H9 (cell line): ENCODE measurements around the gene GCNT2. TPM values are rescaled to one million over a fixed set of nuclear protein-coding genes. Genes with fewer than 3 reads are reported as not detected.

ENCODE experiments used
- DNase-seq: peaks from one replicate; pipeline ENCODE4 v3.0.0-alpha.2; 2017
- H2AFZ ChIP-seq: one replicate; pipeline ENCODE4 v1.6.1; 2013; ENCODE audit warnings: mild to moderate bottlenecking, low read length, control low read depth, moderate library complexity
- H2AK5ac ChIP-seq: 2 replicates; pipeline ENCODE4 v1.6.1; 2013; ENCODE audit warnings: low read length, control low read depth, mixed read lengths; ENCODE audit not compliant: insufficient read length
- H2BK120ac ChIP-seq: one replicate; pipeline ENCODE4 v1.6.1; 2013; ENCODE audit warnings: low read depth, mild to moderate bottlenecking, low read length, control low read depth, inconsistent platforms; ENCODE audit not compliant: poor library complexity, severe bottlenecking
- H2BK12ac ChIP-seq: 2 replicates; pipeline ENCODE4 v1.6.1; 2013; ENCODE audit warnings: low read length, control low read depth, mixed read lengths, low read depth; ENCODE audit not compliant: insufficient read length
- H2BK15ac ChIP-seq: 2 replicates; pipeline ENCODE4 v1.6.1; 2013; ENCODE audit warnings: low read depth, low read length, control low read depth
- H2BK20ac ChIP-seq: one replicate; pipeline ENCODE4 v1.6.1; 2013; ENCODE audit warnings: low read depth, mild to moderate bottlenecking, low read length, control low read depth, inconsistent platforms; ENCODE audit not compliant: poor library complexity, severe bottlenecking
- H2BK5ac ChIP-seq: 2 replicates; pipeline ENCODE4 v1.6.1; 2013; ENCODE audit warnings: low read length, control low read depth, mixed read lengths; ENCODE audit not compliant: insufficient read length
- H3K14ac ChIP-seq: 2 replicates; pipeline ENCODE4 v1.6.1; 2013; ENCODE audit warnings: low read length, control low read depth; ENCODE audit not compliant: insufficient read depth
- H3K18ac ChIP-seq: 2 replicates; pipeline ENCODE4 v1.6.1; 2013; ENCODE audit warnings: low read depth, mild to moderate bottlenecking, mixed read lengths, low read length, control low read depth; ENCODE audit not compliant: insufficient read length
- H3K23ac ChIP-seq: 2 replicates; pipeline ENCODE4 v1.6.1; 2013; ENCODE audit warnings: low read length, control low read depth, mixed read lengths, low read depth; ENCODE audit not compliant: insufficient read length
- H3K23me2 ChIP-seq: 2 replicates; pipeline ENCODE4 v1.6.1; 2013; ENCODE audit warnings: low read depth, mild to moderate bottlenecking, mixed read lengths, low read length, control low read depth; ENCODE audit not compliant: insufficient read length, poor library complexity, severe bottlenecking
- H3K27ac ChIP-seq: 2 replicates; pipeline ENCODE4 v1.5.1; 2013; ENCODE audit warnings: low read length, control low read depth, mixed read lengths, low read depth; ENCODE audit not compliant: insufficient read length
- H3K27me3 ChIP-seq: 2 replicates; pipeline ENCODE4 v1.6.1; 2013; ENCODE audit warnings: low read length, control low read depth, inconsistent platforms; ENCODE audit not compliant: insufficient read depth
- H3K4ac ChIP-seq: 2 replicates; pipeline ENCODE4 v1.6.1; 2013; ENCODE audit warnings: low read depth, mild to moderate bottlenecking, control low read depth, inconsistent platforms, low read length, moderate library complexity
- H3K4me1 ChIP-seq: 2 replicates; pipeline ENCODE4 v1.6.1; 2013; ENCODE audit warnings: low read length, control low read depth, inconsistent platforms; ENCODE audit not compliant: insufficient read depth
- H3K4me2 ChIP-seq: 2 replicates; pipeline ENCODE4 v1.6.1; 2013; ENCODE audit warnings: low read length, control low read depth, mixed read lengths; ENCODE audit not compliant: insufficient read length, insufficient read depth
- H3K56ac ChIP-seq: 2 replicates; pipeline ENCODE4 v1.6.1; 2013; ENCODE audit warnings: low read depth, mild to moderate bottlenecking, mixed read lengths, low read length, control low read depth; ENCODE audit not compliant: insufficient read length
- H3K79me1 ChIP-seq: 2 replicates; pipeline ENCODE4 v1.6.1; 2013; ENCODE audit warnings: low read depth, mild to moderate bottlenecking, moderate library complexity, low read length, control low read depth, inconsistent platforms; ENCODE audit not compliant: insufficient read depth, poor library complexity, severe bottlenecking
- H3K79me2 ChIP-seq: 2 replicates; pipeline ENCODE4 v1.6.1; 2013; ENCODE audit warnings: low read length, control low read depth, inconsistent platforms; ENCODE audit not compliant: insufficient read depth
- H3K9ac ChIP-seq: 2 replicates; pipeline ENCODE4 v1.6.1; 2013; ENCODE audit warnings: low read length, control low read depth, mixed read lengths; ENCODE audit not compliant: insufficient read length; ENCODE audit errors: extremely low read depth
- H3K9me3 ChIP-seq: one replicate; pipeline ENCODE4 v1.6.1; 2013; ENCODE audit warnings: low read depth, low read length, inconsistent platforms; ENCODE audit not compliant: control insufficient read depth
- H3T11ph ChIP-seq: one replicate; pipeline ENCODE4 v1.6.1; 2013; ENCODE audit warnings: mild to moderate bottlenecking, low read length, control low read depth, inconsistent platforms
- H4K20me1 ChIP-seq: one replicate; pipeline ENCODE4 v1.6.1; 2013; ENCODE audit not compliant: control insufficient read depth, insufficient read length, insufficient read depth
- H4K5ac ChIP-seq: 2 replicates; pipeline ENCODE4 v1.6.1; 2013; ENCODE audit warnings: low read depth, mild to moderate bottlenecking, mixed read lengths, low read length, control low read depth; ENCODE audit not compliant: insufficient read length
- H4K8ac ChIP-seq: replicated peaks from 2 replicates; pipeline ENCODE4 v1.6.1; 2013; ENCODE audit warnings: low read length, control low read depth, mixed read lengths, low read depth; ENCODE audit not compliant: insufficient read length
- H4K91ac ChIP-seq: 2 replicates; pipeline ENCODE4 v1.6.1; 2013; ENCODE audit warnings: low read depth, mild to moderate bottlenecking, moderate library complexity, mixed read lengths, low read length, control low read depth; ENCODE audit not compliant: insufficient read length
- H3K27ac Mint-ChIP-seq, 3 experiments: 2 replicates in 2 of 3; 3 replicates in 1 of 3; pipeline ENCODE4 v1.8.0; 2020 to 2021; ENCODE audit warnings: mixed read lengths in 3 of 3, mild to moderate bottlenecking in 1 of 3, moderate library complexity in 1 of 3
- H3K27me3 Mint-ChIP-seq: 2 replicates; pipeline ENCODE4 v1.8.0; 2021; ENCODE audit warnings: low read depth, mild to moderate bottlenecking, moderate library complexity, mixed read lengths
- H3K36me3 Mint-ChIP-seq, 3 experiments: 2 replicates in 2 of 3; 3 replicates in 1 of 3; pipeline ENCODE4 v1.8.0; 2020 to 2021; ENCODE audit warnings: low read depth in 3 of 3, mixed read lengths in 3 of 3; ENCODE audit not compliant: insufficient read depth in 1 of 3
- H3K4me1 Mint-ChIP-seq, 2 experiments: 2 replicates each; pipeline ENCODE4 v1.8.0; 2020; ENCODE audit warnings: mixed read lengths in 2 of 2
- H3K4me3 Mint-ChIP-seq, 2 experiments: 2 replicates in 1 of 2; 3 replicates in 1 of 2; pipeline ENCODE4 v1.8.0; 2020 to 2021; ENCODE audit warnings: mild to moderate bottlenecking in 2 of 2, mixed read lengths in 2 of 2, moderate library complexity in 1 of 2
- H3K9me3 Mint-ChIP-seq, 2 experiments: 2 replicates in 1 of 2; 3 replicates in 1 of 2; pipeline ENCODE4 v1.8.0; 2020; ENCODE audit warnings: mild to moderate bottlenecking in 2 of 2, mixed read lengths in 2 of 2, moderate library complexity in 1 of 2
- CTCF ChIP-seq: fragments of 200-600 bp; sonication (generic); conservative IDR thresholded peaks from 3 replicates; pipeline ENCODE4 v1.8.0; 2021; ENCODE audit warnings: antibody characterized with exemption, mild to moderate bottlenecking
- WGBS: extraction: QIAGEN DNeasy Blood & Tissue Kit; methylation state at CpG from one replicate; pipeline ENCODE4 v1.1.7; 2013; ENCODE audit warnings: missing lambda C conversion rate, low lambda C conversion rate, mixed read lengths; ENCODE audit not compliant: insufficient read length; ENCODE audit errors: extremely low coverage; 5-methylcytosine and 5-hydroxymethylcytosine counted together
- total RNA-seq: library from RNA; stranded (reverse); gene quantifications from 2 replicates; pipeline ENCODE4 v1.2.1, GENCODE V29; 2021

Gene GCNT2
- total RNA-seq, 1 experiment from 2014 or later: 41.7 TPM

GRCh38 chr6:10655508-10656055, 134.4 kb downstream of the GCNT2 start:
- Histone ChIP-seq H3K4ac (no peak overlapping the region), H3K9ac (no peak overlapping the region), H3K79me2 (no peaks in the 10 kb centered on the region), H2AK5ac (no peak overlapping the region), H2BK15ac (no peak overlapping the region), H2BK12ac (no peak overlapping the region), H3K23ac (no peak overlapping the region), H2AFZ (no peak overlapping the region), H3K18ac (no peak overlapping the region), H3K27ac (no peak overlapping the region), H2BK5ac (no peak overlapping the region), H4K20me1 (no peaks in the 10 kb centered on the region), H2BK120ac (no peak overlapping the region), H3K23me2 (no peaks in the 10 kb centered on the region), H4K5ac (no peak overlapping the region), H3K4me2 (no peak overlapping the region), H3K56ac (no peak overlapping the region), H3K14ac (no peak overlapping the region), H3K9me3 (no peaks in the 10 kb centered on the region), H3K4me1 (no peaks in the 10 kb centered on the region), H4K8ac (no peak overlapping the region), H4K91ac (no peak overlapping the region), H3K79me1 (no peaks in the 10 kb centered on the region), H3K27me3 (no peaks in the 10 kb centered on the region), H2BK20ac (no peak overlapping the region), H3T11ph (no peak overlapping the region)
- Mint-ChIP-seq H3K4me1 (peaks cover 0 to 6% of the 10 kb centered on the region in 2 experiments; a peak in 2 of 4 replicates), H3K9me3 (0 out of 5 replicates have a peak, but pooled peaks cover 0 to under 1% of the 10 kb centered on the region in 2 experiments), H3K27me3 (peaks cover 9% of the 10 kb centered on the region), H3K36me3 (no peaks in the 10 kb centered on the region), H3K27ac (no peak overlapping the region), H3K4me3 (no peak overlapping the region)
- no CpG with 5 or more reads among the region's 12 CpGs for WGBS
- DNase-seq: no peak
- TF ChIP-seq CTCF: no peak
